Esophagus mucosa (tissue), 1 donor: ENCODE data around the gene WNT5B. TPM values are rescaled to one million over a fixed set of nuclear protein-coding genes. Genes with fewer than 3 reads are reported as not detected.
A peak's percentile ranks its signal among the peaks of the same experiment; 100 is the strongest.

Experiments used
- ATAC-seq: fragments of 200-7000 bp; cut with Tn5 transposase; one replicate; pipeline ENCODE4 v1.9.1; 2020
- total RNA-seq: library from RNA; stranded (reverse); gene quantifications from one replicate; pipeline ENCODE4 v1.2.4, GENCODE V29; 2023
- donor health status: DM: yes; HTN: yes; CAD: no.

WNT5B gene
- 9.8 TPM for total RNA-seq

DNA sequence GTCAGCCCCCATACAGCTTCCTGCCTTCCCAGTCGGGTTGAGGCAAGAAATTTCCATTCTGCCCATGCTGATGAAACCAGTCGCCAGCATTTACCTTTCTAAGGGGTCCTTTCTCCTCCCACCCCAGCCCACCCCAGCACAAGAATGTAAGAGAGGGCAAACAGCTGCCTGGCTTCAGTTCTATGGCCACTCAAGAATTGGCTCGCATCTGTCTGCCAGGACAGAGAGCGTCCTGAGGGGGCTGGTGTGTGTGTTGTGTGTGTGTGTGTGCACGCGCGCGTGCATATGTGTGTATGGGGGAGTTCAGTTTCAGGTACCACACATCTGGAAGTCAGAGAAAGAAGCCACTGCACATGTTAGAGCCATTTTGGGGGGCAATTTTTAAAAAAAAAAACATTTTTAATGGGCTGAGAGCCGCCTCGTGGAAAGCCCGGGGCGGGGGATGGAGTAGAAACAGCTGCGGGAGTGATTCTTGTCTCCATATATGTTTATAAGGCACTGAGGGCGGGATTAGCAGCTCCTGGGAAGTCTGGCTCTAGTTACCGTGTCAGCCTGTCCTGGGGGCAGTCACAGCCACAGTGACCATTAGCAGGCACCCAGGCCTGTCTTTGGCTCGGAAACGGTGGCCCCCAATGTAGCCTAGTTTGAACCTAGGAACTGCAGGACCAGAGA is at the start of gene WNT5B:
TSS of gene WNT5B (plus strand) at position 566 of the 672 bp plus-strand sequence. CDS start 2,124 bp downstream, outside the sequence.
- no peak for ATAC-seq

DNA sequence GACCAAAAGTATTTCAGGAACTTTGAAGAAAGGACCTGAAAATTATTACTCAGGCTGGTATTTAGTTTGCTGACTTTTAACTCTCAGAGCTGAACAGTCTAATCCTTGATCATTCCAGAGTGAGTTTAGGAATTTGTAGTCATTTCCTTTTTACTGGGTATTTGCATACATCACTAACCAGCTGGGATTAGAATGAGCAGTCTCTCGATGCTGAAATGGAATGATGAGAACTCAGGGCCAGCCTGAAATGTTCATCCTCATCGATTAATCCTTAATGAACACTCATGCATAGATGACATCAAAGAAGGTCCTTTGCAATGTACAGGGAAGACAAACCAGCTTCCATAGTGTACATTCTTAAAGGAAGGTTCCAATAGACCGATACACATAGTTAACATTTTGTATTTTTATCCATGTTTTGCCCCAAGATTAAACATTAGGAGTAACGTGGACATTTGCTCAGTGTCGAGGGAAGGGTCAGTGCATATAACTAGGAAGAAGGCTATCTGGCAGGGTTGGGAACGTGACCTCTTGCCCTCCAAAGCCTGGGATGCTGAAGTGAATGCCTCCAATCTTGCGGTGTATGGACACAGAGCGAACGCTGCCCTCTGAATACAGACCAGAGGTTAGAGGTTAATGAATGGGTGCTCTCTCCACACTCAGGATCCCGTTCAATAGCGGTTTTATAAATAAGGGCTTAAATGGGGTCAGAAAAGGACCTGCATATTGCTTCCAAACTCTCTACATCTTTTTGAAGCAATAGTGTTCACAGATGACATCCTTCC is 49.2 kb upstream of the WNT5B start:
- no peak for ATAC-seq

DNA sequence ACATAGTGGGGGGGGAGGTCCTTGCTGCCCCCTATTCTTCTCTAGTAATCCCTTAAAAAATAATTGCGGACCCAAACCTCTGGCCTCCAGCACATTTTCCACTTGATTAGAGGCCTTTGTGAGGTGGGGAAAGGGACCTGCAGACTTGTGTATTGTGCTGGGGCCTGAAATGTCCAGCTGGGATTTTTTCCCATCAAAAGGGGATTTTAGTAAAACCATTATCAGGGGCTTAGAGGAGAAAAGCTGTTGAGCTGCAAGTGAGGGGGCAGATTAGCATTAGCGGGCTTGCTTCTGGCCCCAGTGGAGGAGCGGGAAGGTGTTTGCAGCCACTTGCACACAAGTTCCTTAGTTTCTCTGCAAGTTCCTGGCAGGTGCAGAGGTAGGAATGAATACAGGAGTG is 48.5 kb upstream of the WNT5B start:
- ATAC-seq, result no peak

GRCh38 chr12:1581973-1582708 is 46.9 kb upstream of the WNT5B start:
- no peak for ATAC-seq

DNA sequence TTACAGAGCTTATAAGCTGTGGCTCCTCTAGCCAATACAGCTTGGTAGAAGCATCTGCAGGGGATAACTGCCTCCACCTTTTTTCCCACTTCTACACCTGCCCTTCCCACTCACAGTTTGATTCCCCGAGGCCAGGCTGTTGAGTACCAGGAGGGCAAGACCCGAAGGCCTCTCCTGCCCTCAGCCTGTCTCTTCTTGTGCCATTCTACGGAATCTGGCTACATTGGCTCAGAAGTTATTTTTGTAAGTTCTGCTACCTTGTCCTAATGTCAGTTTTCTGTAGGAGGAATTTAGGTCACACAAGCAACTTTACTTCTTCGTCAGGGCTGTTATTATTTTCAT is 46.4 kb upstream of the WNT5B start:
- ATAC-seq, result no peak

DNA sequence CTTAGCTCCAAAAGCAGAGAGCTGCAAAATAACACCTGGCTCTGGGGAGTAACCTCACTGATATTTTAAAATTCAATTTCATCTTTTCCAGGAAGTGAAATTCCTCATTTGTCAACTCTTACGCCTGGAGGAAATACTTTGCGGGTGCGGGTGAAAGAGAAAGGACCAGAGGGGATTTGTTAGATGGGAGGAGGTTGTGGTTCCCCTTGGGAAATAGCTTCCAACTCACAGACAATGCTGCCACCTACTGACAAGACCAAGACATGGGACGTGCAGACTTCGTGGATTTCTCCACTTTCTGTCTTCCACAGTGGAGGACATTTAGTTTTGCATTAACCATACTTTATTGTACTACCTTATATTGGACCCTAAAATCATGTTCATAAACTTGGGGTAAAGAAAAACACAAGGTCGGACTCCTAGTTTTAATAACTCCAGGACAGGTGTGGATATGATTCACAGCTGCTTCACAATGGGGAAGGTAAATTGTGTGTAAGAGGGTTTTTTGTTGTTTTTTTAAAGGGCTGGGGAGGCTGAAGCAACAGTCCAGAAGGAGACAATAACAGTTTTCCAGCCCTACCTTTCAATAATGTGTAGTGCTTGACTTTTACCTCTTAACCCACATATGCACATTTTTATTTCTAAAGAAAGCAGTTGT is 45.5 kb upstream of the WNT5B start:
- ATAC-seq, result peak; percentile 75

DNA sequence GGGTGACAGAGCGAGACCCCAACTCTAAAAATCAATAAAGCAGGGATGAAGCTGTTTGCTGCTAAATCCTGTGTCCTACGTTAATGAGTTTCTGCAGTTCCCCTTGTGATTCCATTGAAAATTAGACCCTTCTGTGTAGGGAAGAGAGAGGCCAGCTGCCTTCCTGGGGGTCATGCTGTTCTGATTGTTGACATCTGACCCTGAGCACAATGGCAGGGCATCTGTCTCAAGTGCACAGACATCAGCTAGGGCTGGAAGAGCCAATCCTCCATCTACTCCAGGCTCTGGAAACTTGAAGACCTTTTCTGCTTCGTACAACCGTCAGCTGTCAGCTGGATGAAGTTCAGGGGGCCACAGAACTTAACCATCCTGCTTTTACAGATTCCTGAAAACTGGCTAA is 44.7 kb upstream of the WNT5B start:
- no peak for ATAC-seq

- no peak for ATAC-seq
These were observed 41.0 kb upstream of the WNT5B start for GRCh38 chr12:1587927-1588574.

- ATAC-seq, result no peak
These were observed 40.5 kb upstream of the WNT5B start for GRCh38 chr12:1588575-1588947.

DNA sequence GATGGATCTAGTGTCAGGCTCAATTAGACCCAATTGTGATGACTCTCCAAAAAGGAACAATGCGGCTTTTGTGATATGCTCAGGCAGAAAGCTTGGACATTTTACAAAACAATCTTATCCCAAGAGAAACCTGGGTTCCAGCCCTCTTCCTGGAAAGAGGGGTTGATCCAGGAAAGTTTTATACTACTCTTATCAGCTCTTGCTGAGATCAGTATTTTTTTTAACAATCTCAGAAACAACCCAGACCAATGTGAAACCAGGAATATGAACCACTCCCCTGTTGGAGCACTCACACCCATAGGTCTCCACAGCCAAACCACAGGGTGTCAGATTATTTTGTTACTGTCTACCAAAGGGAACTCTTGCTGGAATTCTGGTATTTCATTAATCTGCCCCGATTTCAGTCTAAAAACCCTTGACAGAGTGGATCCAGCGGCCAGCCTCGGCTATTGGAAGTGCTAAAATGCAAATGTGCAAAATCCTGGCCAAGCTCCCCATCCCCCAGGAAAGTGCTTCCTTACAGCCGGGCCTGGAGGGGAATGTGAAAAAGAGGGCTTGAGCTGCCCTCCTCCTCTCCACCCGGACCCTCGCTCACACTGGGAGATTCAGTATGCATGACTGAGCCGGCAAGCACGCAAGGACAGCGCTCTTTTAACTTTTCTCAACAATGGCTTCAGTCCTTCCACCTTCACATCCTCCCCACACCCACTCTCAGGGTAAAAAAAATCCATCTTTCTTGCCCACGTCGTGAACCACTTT is 38.6 kb upstream of the WNT5B start:
- ATAC-seq, result no peak

- ATAC-seq, result no peak
These were observed 38.0 kb upstream of the WNT5B start for GRCh38 chr12:1591034-1591433.

DNA sequence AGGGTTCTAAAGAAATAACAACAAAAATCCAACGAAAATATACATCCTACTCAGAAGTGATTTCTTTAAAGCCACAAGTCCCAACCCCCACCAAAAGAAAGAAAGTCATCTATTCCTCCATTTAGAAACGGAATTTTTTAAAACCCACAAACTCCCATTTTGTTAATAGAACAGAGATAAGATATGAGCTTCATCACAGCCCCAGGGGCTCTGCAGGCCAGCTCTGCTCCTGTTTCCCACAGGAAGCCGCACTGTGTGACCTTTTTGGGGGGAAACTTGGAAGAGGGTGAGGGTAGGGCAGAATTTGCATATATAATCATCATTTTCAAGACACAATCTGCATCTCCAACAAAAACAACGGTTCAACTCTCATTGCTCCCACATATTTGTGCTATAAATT is 37.5 kb upstream of the WNT5B start:
- ATAC-seq, result no peak

GRCh38 chr12:1592444-1593173 is 36.4 kb upstream of the WNT5B start:
- ATAC-seq, result peak; percentile 41

DNA sequence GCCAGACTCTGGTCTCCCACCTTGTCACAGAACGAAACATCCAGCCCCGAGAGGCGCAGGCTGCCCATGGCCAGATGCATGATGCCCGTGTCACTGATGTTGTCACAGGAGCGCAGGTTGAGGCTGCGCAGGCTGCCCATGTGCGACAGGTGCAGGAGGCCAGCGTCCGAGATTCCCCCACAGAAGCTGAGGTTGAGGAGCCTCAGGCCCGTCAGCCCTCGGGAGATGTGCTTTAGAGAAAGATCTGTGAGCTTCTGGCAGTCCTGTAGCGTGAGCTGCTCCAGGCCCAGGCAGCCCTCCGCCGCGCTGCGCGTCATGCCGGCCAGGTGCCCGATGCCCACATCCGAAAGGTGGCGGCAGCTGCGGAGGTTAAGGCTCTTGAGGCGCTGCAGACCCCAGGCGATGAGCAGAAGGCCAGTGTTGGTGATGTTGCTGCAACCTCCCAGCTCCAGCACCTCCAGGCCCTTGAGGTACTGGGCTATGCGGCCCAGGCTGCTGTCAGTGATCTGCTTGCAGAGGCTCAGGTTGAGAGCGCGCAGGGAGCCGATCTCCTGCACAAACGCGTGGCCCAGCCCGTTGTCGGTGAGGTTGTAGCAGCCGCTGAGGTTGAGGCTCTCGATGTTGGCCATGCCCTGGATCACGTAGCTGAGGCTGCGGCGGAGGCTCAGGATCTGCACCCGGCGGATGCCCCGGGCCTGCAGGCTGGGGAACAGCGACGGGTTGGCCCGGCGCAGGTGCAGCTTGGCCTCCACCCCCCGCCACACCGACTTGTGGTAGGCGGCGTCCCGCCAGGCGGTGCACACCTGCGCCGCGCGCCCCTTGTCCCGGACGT is 35.6 kb upstream of the WNT5B start:
- peak; percentile 60 for ATAC-seq

- ATAC-seq, result peak; percentile 67
These were observed 35.1 kb upstream of the WNT5B start for GRCh38 chr12:1594006-1594260.

- peak; percentile 67 for ATAC-seq
These were observed 34.6 kb upstream of the WNT5B start, which contains the start of gene FBXL14 for GRCh38 chr12:1594261-1595025. Gene FBXL14, minus strand, starts transcription at chr12:1594581. Its CDS starts 515 bp downstream, at chr12:1594066.

GRCh38 chr12:1595026-1595561 is 33.9 kb upstream of the WNT5B start:
- ATAC-seq, result no peak

DNA sequence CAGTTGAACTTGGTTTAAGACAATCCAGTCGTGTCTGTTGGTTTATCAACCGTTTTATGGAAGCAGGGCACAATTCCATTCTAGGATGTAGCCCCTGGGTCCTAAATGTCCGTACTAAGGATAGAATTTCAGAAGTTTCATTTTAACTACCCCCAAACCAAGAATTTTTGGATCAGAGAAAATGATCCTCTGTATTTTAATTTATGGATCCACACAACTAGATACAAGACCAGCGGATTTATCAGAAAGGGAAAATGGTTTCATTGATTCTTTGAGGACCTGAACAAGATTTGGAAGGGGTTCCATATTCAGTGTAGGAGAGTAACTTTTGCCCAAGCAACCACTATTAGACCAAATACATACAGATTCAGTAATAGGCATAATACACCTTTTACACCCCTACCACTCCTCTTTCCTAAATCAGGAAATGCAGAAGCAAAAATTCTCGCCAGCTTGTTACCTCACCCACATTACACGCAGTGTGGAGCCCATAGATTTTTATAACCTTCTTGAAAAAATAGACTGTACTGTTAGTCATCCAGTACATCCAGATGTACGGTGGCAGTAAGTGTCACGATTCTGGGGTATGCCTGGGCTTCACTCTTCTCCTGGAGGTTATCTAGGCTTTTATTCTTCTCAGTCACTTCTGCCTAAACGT is 33.2 kb upstream of the WNT5B start:
- ATAC-seq, result no peak

- no peak for ATAC-seq
These were observed 30.3 kb upstream of the WNT5B start for GRCh38 chr12:1598757-1599156.
